NCI-H2171 (cell line): ENCODE results near the gene HHIP.
"Not testable (repeated sequence)": the region's sequence is repeated elsewhere in the genome, so short reads cannot be mapped to it uniquely, and the experiment has no call there.

Experiments used
- DNase-seq: peaks from one replicate; lab custom pipeline; 2025; lab: John Stamatoyannopoulos, UW

HHIP gene

DNA sequence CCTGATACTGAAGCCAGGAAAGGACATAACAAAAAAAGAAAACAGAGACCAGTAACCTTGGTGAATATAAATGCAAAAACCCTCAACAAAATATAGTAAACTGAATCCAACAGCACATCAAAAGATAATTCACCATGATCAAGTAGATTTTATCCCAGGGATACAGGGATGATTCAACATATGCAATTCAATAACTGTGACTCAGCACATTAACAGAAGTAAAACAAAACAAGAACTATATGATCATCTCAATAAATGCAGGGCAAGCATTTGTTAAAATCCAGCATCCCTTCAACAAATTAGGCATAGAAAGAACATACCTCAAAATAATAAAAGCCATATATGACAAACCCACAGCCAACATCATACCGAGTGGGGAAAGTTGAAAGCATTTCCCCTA, 112.0 kb downstream of the HHIP start:
- no peak for DNase-seq

- not testable (repeated sequence) for DNase-seq
Measured at GRCh38 chr4:144768809-144769208, 122.9 kb downstream of the HHIP start.

- DNase-seq = no peak
Measured at GRCh38 chr4:144778364-144778763, 132.4 kb downstream of the HHIP start.

GRCh38 chr4:144782345-144782744, 136.4 kb downstream of the HHIP start:
- no peak for DNase-seq

- DNase-seq = no peak
Measured at GRCh38 chr4:144785961-144786360, 140.0 kb downstream of the HHIP start.

DNA sequence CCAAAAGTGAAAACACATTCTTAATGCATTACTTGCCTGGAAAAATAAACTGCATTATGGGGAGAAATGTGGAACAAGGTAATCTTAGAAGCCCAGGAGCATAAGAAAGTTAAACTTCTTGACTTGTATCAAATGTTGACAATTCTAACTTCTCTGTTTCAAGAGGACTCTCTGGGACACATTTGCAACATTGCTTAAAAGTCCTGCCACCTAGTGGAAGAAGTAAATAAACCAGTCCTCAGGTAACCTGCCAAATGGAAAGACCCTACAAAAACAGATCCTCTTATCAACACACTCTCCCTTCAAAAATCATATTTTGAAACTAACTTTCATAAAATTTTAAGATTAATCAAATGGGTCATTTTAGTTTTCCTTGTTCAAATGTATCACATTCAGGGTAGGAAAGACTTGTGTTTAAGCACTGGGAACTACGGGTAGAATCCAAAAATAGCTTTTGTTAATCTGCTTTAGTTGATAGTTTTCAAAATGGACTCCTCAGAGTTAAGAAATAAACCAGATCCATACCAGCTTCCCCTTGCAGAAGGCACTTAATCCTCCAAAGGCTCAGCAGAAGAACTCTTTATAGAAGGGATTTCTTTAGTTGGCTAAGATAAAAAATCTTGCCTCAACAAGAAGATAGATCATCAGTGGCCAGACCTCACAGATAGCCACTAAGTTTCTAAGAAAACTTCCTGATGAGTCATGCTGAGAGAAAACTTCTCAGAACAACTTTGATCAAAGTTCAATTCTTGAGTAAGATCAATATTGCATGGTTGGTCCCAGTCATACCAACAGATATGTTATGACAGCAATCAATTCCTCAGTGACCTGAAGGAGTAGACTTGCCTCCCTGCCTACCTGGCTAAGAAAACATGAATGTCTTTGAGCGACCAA, 141.7 kb downstream of the HHIP start:
- no peak for DNase-seq

DNA sequence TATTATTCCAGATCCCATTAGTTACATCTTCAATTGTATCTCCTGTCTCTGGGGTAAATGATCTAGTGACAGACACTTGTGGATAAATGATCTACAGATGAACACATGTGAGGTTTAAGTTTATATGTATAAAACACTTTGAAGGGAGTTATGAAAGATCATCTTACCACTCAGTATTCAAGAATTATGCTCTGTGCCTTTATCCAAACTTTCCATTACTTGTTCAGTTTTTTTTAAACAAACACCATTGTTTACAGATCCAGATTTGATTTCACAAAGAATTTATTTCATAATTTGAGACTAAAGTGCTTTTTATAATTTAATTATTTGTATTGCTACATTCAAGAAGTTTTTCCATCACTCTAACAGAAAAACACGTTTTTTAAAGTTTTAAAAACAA, 142.5 kb downstream of the HHIP start:
- DNase-seq = no peak

DNA sequence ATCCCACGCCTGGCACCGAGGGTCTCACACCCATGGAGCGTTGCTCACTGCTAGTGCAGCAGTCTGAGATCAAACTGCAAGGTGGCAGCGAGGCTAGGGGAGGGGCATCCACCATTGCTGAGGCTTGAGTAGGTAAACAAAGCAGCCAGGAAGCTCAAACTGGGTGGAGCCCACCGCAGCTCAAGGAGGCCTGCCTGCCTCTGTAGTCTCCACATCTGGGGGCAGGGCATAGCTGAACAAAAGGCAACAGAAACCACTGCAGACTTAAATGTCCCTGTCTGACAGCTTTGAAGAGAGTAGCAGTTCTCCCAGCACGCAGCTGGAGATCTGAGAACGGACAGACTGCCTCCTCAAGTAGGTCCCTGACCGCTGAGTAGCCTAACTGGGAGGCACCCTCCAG, 146.0 kb downstream of the HHIP start:
- DNase-seq = not testable (repeated sequence)
